ENCODE results near the gene ANKFN1.

- TF ChIP-seq, protein P1, sequence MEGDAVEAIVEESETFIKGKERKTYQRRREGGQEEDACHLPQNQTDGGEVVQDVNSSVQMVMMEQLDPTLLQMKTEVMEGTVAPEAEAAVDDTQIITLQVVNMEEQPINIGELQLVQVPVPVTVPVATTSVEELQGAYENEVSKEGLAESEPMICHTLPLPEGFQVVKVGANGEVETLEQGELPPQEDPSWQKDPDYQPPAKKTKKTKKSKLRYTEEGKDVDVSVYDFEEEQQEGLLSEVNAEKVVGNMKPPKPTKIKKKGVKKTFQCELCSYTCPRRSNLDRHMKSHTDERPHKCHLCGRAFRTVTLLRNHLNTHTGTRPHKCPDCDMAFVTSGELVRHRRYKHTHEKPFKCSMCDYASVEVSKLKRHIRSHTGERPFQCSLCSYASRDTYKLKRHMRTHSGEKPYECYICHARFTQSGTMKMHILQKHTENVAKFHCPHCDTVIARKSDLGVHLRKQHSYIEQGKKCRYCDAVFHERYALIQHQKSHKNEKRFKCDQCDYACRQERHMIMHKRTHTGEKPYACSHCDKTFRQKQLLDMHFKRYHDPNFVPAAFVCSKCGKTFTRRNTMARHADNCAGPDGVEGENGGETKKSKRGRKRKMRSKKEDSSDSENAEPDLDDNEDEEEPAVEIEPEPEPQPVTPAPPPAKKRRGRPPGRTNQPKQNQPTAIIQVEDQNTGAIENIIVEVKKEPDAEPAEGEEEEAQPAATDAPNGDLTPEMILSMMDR (IDR thresholded peaks at IDR 0.05; ENCODE audit: low read depth, low read length, poor library complexity, severe bottlenecking), result no peak
- TF ChIP-seq EZH2phosphoT487 (IDR thresholded peaks at IDR 0.05; ENCODE audit: borderline replicate concordance, low read length), result no peak
These were observed 295.1 kb downstream of the ANKFN1 start for GRCh38 chr17:56448371-56448770.

Data from DOHH2 (cell line).